Astrocyte (in vitro differentiated cells and primary cell): ENCODE measurements around the gene CEP89. TPM values are rescaled to one million over a fixed set of nuclear protein-coding genes. Genes with fewer than 3 reads are reported as not detected.
"Not testable (repeated sequence)": the region's sequence is repeated elsewhere in the genome, so short reads cannot be mapped to it uniquely, and the experiment has no call there.

Experiments used
- DNase-seq: peaks from one replicate; pipeline ENCODE4 v3.0.0-alpha.2; 2010; ENCODE audit warnings: low read depth
- FAIRE-seq: peaks from 2 replicates; lab custom pipeline; 2011; peaks lifted over from hg19 to GRCh38; lab: Jason Lieb, UNC
- H2AFZ ChIP-seq: 2 replicates; pipeline ENCODE4 v1.6.0; 2012; ENCODE audit warnings: low read depth, low read length, inconsistent platforms
- H3K27ac ChIP-seq: 2 replicates; pipeline ENCODE4 v1.5.1; 2011; ENCODE audit warnings: low read depth, low read length, inconsistent platforms
- H3K27me3 ChIP-seq: 2 replicates; pipeline ENCODE4 v1.6.0; 2011; ENCODE audit warnings: low read length, inconsistent platforms; ENCODE audit not compliant: insufficient read depth
- H3K36me3 ChIP-seq: 2 replicates; pipeline ENCODE4 v1.5.1; 2011; ENCODE audit warnings: low read length, inconsistent platforms; ENCODE audit not compliant: insufficient read depth
- H3K4me1 ChIP-seq: 2 replicates; pipeline ENCODE4 v1.5.1; 2011; ENCODE audit warnings: low read length, inconsistent platforms; ENCODE audit not compliant: insufficient read depth
- H3K4me2 ChIP-seq: 2 replicates; pipeline ENCODE4 v1.6.0; 2012; ENCODE audit warnings: low read length, inconsistent platforms
- H3K4me3 ChIP-seq: 2 replicates; pipeline ENCODE4 v1.5.1; 2011; ENCODE audit warnings: low read depth, mild to moderate bottlenecking, low read length, inconsistent platforms; ENCODE audit not compliant: insufficient read depth
- H3K79me2 ChIP-seq: 2 replicates; pipeline ENCODE4 v1.6.0; 2012; ENCODE audit warnings: mild to moderate bottlenecking, low read length, inconsistent platforms; ENCODE audit not compliant: insufficient read depth
- H3K9ac ChIP-seq: 2 replicates; pipeline ENCODE4 v1.6.0; 2012; ENCODE audit warnings: mild to moderate bottlenecking, low read length, inconsistent platforms
- H3K9me3 ChIP-seq: 2 replicates; pipeline ENCODE4 v1.5.1; 2012; ENCODE audit warnings: low read depth, mild to moderate bottlenecking, low read length, inconsistent platforms; ENCODE audit not compliant: insufficient read depth
- H4K20me1 ChIP-seq: 2 replicates; pipeline ENCODE4 v1.6.0; 2012; ENCODE audit warnings: low read length, inconsistent platforms; ENCODE audit not compliant: insufficient read depth
- H3K27ac Mint-ChIP-seq: one replicate; pipeline ENCODE4 v1.8.0; 2021; ENCODE audit warnings: mild to moderate bottlenecking, mixed read lengths; ENCODE audit not compliant: unreplicated experiment
- H3K27me3 Mint-ChIP-seq: one replicate; pipeline ENCODE4 v1.8.0; 2021; ENCODE audit warnings: low read depth, mixed read lengths; ENCODE audit not compliant: unreplicated experiment
- H3K36me3 Mint-ChIP-seq: one replicate; pipeline ENCODE4 v1.8.0; 2021; ENCODE audit warnings: low read depth, mixed read lengths; ENCODE audit not compliant: unreplicated experiment
- H3K4me1 Mint-ChIP-seq: one replicate; pipeline ENCODE4 v1.8.0; 2021; ENCODE audit warnings: low read depth, mixed read lengths; ENCODE audit not compliant: unreplicated experiment
- H3K4me3 Mint-ChIP-seq: one replicate; pipeline ENCODE4 v1.8.0; 2021; ENCODE audit warnings: mild to moderate bottlenecking, moderate library complexity, mixed read lengths; ENCODE audit not compliant: unreplicated experiment
- H3K9me3 Mint-ChIP-seq: one replicate; pipeline ENCODE4 v1.8.0; 2021; ENCODE audit warnings: mild to moderate bottlenecking, mixed read lengths; ENCODE audit not compliant: unreplicated experiment
- EZH2 ChIP-seq: IDR thresholded peaks from 2 replicates; pipeline ENCODE4 v1.6.1; 2012; ENCODE audit warnings: mild to moderate bottlenecking, low read length, inconsistent platforms; ENCODE audit not compliant: insufficient read depth
- total RNA-seq: library from RNA; stranded (reverse); gene quantifications from 2 replicates; pipeline ENCODE4 v1.2.1, GENCODE V29; 2021
- TF ChIP-seq, protein P1 (sequence below): IDR thresholded peaks from 2 replicates; pipeline ENCODE4 v1.5.1; 2011; ENCODE audit warnings: low read depth, mild to moderate bottlenecking, inconsistent platforms, low read length, moderate library complexity; ENCODE audit not compliant: insufficient read depth

CEP89 gene
- total RNA-seq, 1 donor from 2014 or later: 28.3 TPM

DNA sequence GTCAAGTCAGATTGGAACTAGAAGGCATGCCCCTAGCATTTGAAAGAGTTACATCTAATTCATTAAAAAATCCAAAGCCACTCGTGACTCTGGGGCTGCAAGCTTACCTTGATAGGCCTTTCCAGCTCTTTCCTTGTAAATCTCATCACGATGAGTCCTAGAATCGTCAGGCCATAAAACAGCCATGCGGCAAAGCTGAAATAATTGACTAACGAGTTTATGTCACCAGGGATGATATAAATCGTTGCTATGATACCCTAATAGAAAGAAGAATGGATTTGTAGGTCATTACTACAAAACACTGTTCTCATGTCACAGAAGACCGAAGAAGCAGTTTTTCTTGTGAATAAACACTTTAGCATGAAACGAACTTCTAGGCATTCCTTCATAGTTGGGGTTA, 129.7 kb downstream of the CEP89 start:
- no peak overlapping the region for H3K27ac ChIP-seq
- no peak for FAIRE-seq

DNA sequence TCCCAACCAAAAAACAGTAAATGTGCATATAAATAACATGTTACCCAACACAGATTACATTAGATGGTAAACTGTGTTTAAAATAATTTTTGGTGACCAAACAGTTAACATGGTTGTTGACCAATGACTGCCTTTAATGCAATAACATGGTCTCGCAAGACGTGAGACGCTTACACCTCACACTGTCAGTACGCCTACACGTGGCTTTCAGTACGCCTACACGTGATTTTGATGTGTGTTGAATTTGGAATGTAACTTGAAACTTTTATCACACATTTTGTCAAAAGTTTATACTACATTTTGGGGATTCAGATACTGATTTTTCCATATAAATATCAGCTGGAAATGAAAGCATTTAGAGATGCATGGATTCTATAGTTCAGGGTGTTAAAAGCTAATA, 134.2 kb downstream of the CEP89 start:
- Mint-ChIP-seq H3K27me3 (no peaks in the 10 kb centered on the region), H3K36me3 (peaks cover 3% of the 10 kb centered on the region), H3K27ac (no peak overlapping the region), H3K9me3 (peaks cover 10% of the 10 kb centered on the region), H3K4me3 (no peak overlapping the region), H3K4me1 (no peaks in the 10 kb centered on the region)
- no peaks in the 10 kb centered on the region for H4K20me1 ChIP-seq
- H3K4me2 ChIP-seq: no peak overlapping the region
- no peaks in the 10 kb centered on the region for H3K4me1 ChIP-seq
- no peaks in the 10 kb centered on the region for H3K36me3 ChIP-seq
- no peaks in the 10 kb centered on the region for H3K27me3 ChIP-seq
- no peak overlapping the region for H3K9ac ChIP-seq
- no peaks in the 10 kb centered on the region for H3K79me2 ChIP-seq
- TF ChIP-seq, protein P1, sequence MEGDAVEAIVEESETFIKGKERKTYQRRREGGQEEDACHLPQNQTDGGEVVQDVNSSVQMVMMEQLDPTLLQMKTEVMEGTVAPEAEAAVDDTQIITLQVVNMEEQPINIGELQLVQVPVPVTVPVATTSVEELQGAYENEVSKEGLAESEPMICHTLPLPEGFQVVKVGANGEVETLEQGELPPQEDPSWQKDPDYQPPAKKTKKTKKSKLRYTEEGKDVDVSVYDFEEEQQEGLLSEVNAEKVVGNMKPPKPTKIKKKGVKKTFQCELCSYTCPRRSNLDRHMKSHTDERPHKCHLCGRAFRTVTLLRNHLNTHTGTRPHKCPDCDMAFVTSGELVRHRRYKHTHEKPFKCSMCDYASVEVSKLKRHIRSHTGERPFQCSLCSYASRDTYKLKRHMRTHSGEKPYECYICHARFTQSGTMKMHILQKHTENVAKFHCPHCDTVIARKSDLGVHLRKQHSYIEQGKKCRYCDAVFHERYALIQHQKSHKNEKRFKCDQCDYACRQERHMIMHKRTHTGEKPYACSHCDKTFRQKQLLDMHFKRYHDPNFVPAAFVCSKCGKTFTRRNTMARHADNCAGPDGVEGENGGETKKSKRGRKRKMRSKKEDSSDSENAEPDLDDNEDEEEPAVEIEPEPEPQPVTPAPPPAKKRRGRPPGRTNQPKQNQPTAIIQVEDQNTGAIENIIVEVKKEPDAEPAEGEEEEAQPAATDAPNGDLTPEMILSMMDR: no peak
- TF ChIP-seq EZH2: no peak
- no peak for FAIRE-seq
- no peak overlapping the region for H3K4me3 ChIP-seq
- H2AFZ ChIP-seq: no peak overlapping the region
- no peak overlapping the region for H3K27ac ChIP-seq
- DNase-seq: no peak
- H3K9me3 ChIP-seq: no peaks in the 10 kb centered on the region

More for the DNA sequence above, 129.7 kb downstream of the CEP89 start:
- H3K9ac ChIP-seq: no peak overlapping the region
- Mint-ChIP-seq H3K4me1 (no peaks in the 10 kb centered on the region), H3K4me3 (no peak overlapping the region), H3K27ac (no peak overlapping the region), H3K9me3 (peaks cover 17% of the 10 kb centered on the region), H3K36me3 (peaks cover 5% of the 10 kb centered on the region), H3K27me3 (no peaks in the 10 kb centered on the region)
- H4K20me1 ChIP-seq: no peaks in the 10 kb centered on the region
- H3K4me2 ChIP-seq: no peak overlapping the region
- no peaks in the 10 kb centered on the region for H3K4me1 ChIP-seq
- no peak for DNase-seq
- no peak overlapping the region for H3K4me3 ChIP-seq
- no peaks in the 10 kb centered on the region for H3K36me3 ChIP-seq
- no peak overlapping the region for H2AFZ ChIP-seq
- no peaks in the 10 kb centered on the region for H3K9me3 ChIP-seq
- H3K79me2 ChIP-seq: no peaks in the 10 kb centered on the region
- no peaks in the 10 kb centered on the region for H3K27me3 ChIP-seq
- TF ChIP-seq, protein P1: no peak
- no peak for TF ChIP-seq EZH2

DNA sequence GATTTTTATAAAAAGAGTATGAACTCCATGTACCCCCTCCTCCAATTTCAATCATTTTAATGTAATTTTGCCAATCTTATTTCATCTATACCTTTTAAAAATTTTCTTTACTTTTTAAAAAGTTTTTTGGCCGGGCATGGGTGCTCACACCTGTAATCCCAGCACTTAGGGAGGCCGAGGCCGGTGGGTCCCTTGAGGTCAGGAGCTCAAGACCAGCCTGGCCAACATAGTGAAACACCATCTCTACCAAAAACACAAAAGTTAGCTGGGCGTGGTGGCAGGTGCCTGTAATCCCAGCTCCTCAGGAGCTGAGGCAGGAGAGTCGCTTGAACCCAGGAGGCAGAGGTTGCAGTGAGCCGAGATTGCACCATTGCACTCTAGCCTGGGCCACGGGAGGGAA, 138.4 kb downstream of the CEP89 start:
- not testable (repeated sequence) for H3K4me1 ChIP-seq, H3K9me3 Mint-ChIP-seq, H2AFZ ChIP-seq, H3K36me3 Mint-ChIP-seq, H3K9ac ChIP-seq, H3K79me2 ChIP-seq, DNase-seq, H4K20me1 ChIP-seq, H3K4me2 ChIP-seq, H3K4me3 ChIP-seq, FAIRE-seq, H3K36me3 ChIP-seq, H3K27me3 Mint-ChIP-seq, H3K27ac Mint-ChIP-seq, H3K27ac ChIP-seq, H3K9me3 ChIP-seq, H3K4me3 Mint-ChIP-seq, H3K27me3 ChIP-seq
- H3K4me1 Mint-ChIP-seq: peaks cover 10% of the 10 kb centered on the region

DNA sequence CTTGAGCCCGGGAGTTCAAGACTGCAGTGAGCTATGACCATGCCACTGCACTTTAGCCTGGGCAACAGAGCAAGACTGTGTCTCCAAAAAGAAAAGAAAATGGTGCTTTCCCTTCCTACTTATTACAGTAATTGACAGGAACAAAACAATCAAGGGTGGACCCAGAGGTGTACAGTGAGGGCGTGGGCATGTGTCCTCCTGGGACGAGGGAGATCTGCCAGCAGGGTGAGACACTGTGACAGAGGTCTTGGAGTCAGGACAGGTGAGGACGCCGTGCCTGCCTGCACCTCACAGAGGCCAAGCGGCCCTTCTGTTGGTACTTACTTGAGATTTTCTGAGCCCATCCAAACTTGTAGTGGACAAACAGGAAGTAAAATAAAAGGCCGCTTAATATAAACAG, 138.9 kb downstream of the CEP89 start:
- not testable (repeated sequence) for H3K4me2 ChIP-seq, H3K27me3 Mint-ChIP-seq, H3K36me3 ChIP-seq, H3K79me2 ChIP-seq, H3K4me1 ChIP-seq, H2AFZ ChIP-seq, FAIRE-seq, H3K4me3 ChIP-seq, H3K27ac ChIP-seq, H3K9me3 ChIP-seq, H3K9me3 Mint-ChIP-seq, H3K27ac Mint-ChIP-seq, H3K9ac ChIP-seq, DNase-seq, H3K27me3 ChIP-seq, H3K36me3 Mint-ChIP-seq, H4K20me1 ChIP-seq, H3K4me3 Mint-ChIP-seq
- H3K4me1 Mint-ChIP-seq: peaks cover 10% of the 10 kb centered on the region

DNA sequence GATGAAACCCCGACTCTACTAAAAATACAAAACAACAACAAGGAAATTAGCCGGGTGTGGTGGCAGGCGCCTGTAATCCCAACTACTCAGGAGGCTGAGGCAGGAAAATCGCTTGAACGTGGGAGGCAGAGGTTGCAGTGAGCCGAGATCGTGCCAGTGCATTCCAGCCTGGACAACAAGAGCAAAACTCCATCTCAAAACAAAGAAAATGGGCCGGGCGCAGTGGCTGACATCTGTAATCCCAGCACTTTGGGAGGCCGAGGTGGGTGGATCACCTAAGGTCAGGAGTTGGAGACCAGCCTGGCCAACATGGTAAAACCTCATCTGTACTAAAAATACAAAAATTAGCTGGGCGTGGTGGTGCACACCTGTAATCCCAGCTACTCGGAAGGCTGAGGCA, 139.7 kb downstream of the CEP89 start:
- not testable (repeated sequence) for H2AFZ ChIP-seq, FAIRE-seq, H3K27me3 ChIP-seq, H4K20me1 ChIP-seq, H3K27ac ChIP-seq, H3K27ac Mint-ChIP-seq, H3K27me3 Mint-ChIP-seq, H3K79me2 ChIP-seq, H3K9ac ChIP-seq, DNase-seq, H3K4me3 ChIP-seq, H3K36me3 Mint-ChIP-seq, H3K36me3 ChIP-seq, H3K4me1 ChIP-seq, H3K4me2 ChIP-seq, H3K4me3 Mint-ChIP-seq, H3K9me3 Mint-ChIP-seq, H3K9me3 ChIP-seq
- peaks cover 10% of the 10 kb centered on the region for H3K4me1 Mint-ChIP-seq
